Fibroblast of lung (primary cell): ENCODE data around the gene GLTPD2. TPM values are rescaled to one million over a fixed set of nuclear protein-coding genes. Genes with fewer than 3 reads are reported as not detected.

Experiments
- DNase-seq, 2 donors: peaks; one replicate each; pipeline versions ENCODE4 v3.0.0 to v3.0.0-alpha.2; 2010; ENCODE audit warnings: low read depth in 2 of 2
- H2AFZ ChIP-seq: 2 replicates; pipeline ENCODE4 v1.5.1; 2012; ENCODE audit warnings: low read length, control low read depth, inconsistent platforms
- H3K27ac ChIP-seq: 2 replicates; pipeline ENCODE4 v1.5.1; 2011; ENCODE audit warnings: low read length, control low read depth; ENCODE audit not compliant: insufficient read depth
- H3K27me3 ChIP-seq: 2 replicates; pipeline ENCODE4 v1.5.1; 2011; ENCODE audit warnings: mild to moderate bottlenecking, low read length; ENCODE audit not compliant: control insufficient read depth, insufficient read depth
- H3K36me3 ChIP-seq: 2 replicates; pipeline ENCODE4 v1.5.1; 2011; ENCODE audit warnings: low read length; ENCODE audit not compliant: control insufficient read depth, insufficient read depth
- H3K4me1 ChIP-seq: 2 replicates; pipeline ENCODE4 v1.5.1; 2011; ENCODE audit warnings: low read length; ENCODE audit not compliant: control insufficient read depth, insufficient read depth; ENCODE audit errors: extremely low read depth
- H3K4me2 ChIP-seq: 2 replicates; pipeline ENCODE4 v1.5.1; 2011; ENCODE audit warnings: low read length, control low read depth; ENCODE audit not compliant: insufficient read depth; ENCODE audit errors: extremely low read depth
- H3K4me3 ChIP-seq, 4 experiments: fragments of 200-600 bp in 1 of 4; sonication (generic) in 1 of 4; replicated peaks in 1 of 4; 2 replicates each; pipeline ENCODE4 v1.5.1; 2011 to 2016; ENCODE audit warnings: low read length in 4 of 4, low read depth in 3 of 4, mild to moderate bottlenecking in 3 of 4, control low read depth in 2 of 4, inconsistent platforms in 1 of 4, mixed read lengths in 1 of 4; ENCODE audit not compliant: insufficient read depth in 1 of 4; ENCODE audit errors: control extremely low read depth in 1 of 4
- H3K79me2 ChIP-seq: 2 replicates; pipeline ENCODE4 v1.5.1; 2012; ENCODE audit warnings: mild to moderate bottlenecking, low read length, inconsistent platforms; ENCODE audit not compliant: control insufficient read depth, insufficient read depth
- H3K9ac ChIP-seq: 2 replicates; pipeline ENCODE4 v1.5.1; 2011; ENCODE audit warnings: mild to moderate bottlenecking, low read length, control low read depth; ENCODE audit not compliant: insufficient read depth
- H3K9me3 ChIP-seq: 2 replicates; pipeline ENCODE4 v1.5.1; 2012; ENCODE audit warnings: low read depth, low read length; ENCODE audit not compliant: control insufficient read depth, insufficient read depth
- H4K20me1 ChIP-seq: 2 replicates; pipeline ENCODE4 v1.5.1; 2011; ENCODE audit warnings: low read length; ENCODE audit not compliant: control insufficient read depth, insufficient read depth; ENCODE audit errors: extremely low read depth
- EZH2 ChIP-seq: IDR thresholded peaks from 2 replicates; pipeline ENCODE4 v1.5.1; 2012; ENCODE audit warnings: low read length, control low read depth, mild to moderate bottlenecking; ENCODE audit errors: missing control alignments
- polyA plus RNA-seq, 2 donors: library from polyadenylated mRNA; depleted of rRNA in 1 of 2; stranded (reverse) in 1 of 2; unstranded in 1 of 2; fragments of >200 nt; gene quantifications; 2 replicates each; pipeline ENCODE4 v1.2.1, GENCODE V29; 2011 to 2012; ENCODE audit warnings: missing spikeins in 1 of 2
- total RNA-seq: library from RNA; depleted of rRNA; stranded (reverse); fragments of >200 nt; gene quantifications from 2 replicates; pipeline ENCODE4 v1.2.1, GENCODE V29; 2014
- TF ChIP-seq, protein P1 (sequence below), 2 donors: IDR thresholded peaks in 1 of 2; conservative IDR thresholded peaks in 1 of 2; 1 replicate in 1 of 2; 2 replicates in 1 of 2; pipeline ENCODE4 v1.5.1; 2011 to 2012; ENCODE audit warnings: low read length in 2 of 2, control low read depth in 1 of 2, inconsistent platforms in 1 of 2, low read depth in 1 of 2, mild to moderate bottlenecking in 1 of 2

GLTPD2 gene
- total and polyA plus RNA-seq, 2 donors (not counting 1 experiment from before 2014, with no cell fraction given): not detected

GRCh38 chr17:4796552-4796920 is 7.8 kb downstream of the GLTPD2 start:
- Histone ChIP-seq H3K4me2 (peak overlapping the region; percentile 84), H3K27ac (peak overlapping the region; percentile 86), H3K79me2 (peaks cover 11% of the 10 kb centered on the region), H4K20me1 (no peaks in the 10 kb centered on the region), H3K4me3 (peak overlapping the region; percentile 90 to 100 (median 96)), H3K36me3 (peaks cover 11% of the 10 kb centered on the region), H3K9me3 (no peaks in the 10 kb centered on the region), H3K9ac (peak overlapping the region; percentile 81), H3K27me3 (no peaks in the 10 kb centered on the region), H2AFZ (peak overlapping the region; percentile 85), H3K4me1 (no peaks in the 10 kb centered on the region)
- peak; percentile 33 to 47 for DNase-seq
- TF ChIP-seq EZH2: no peak
- TF ChIP-seq, protein P1, sequence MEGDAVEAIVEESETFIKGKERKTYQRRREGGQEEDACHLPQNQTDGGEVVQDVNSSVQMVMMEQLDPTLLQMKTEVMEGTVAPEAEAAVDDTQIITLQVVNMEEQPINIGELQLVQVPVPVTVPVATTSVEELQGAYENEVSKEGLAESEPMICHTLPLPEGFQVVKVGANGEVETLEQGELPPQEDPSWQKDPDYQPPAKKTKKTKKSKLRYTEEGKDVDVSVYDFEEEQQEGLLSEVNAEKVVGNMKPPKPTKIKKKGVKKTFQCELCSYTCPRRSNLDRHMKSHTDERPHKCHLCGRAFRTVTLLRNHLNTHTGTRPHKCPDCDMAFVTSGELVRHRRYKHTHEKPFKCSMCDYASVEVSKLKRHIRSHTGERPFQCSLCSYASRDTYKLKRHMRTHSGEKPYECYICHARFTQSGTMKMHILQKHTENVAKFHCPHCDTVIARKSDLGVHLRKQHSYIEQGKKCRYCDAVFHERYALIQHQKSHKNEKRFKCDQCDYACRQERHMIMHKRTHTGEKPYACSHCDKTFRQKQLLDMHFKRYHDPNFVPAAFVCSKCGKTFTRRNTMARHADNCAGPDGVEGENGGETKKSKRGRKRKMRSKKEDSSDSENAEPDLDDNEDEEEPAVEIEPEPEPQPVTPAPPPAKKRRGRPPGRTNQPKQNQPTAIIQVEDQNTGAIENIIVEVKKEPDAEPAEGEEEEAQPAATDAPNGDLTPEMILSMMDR (conservative IDR thresholded peaks at IDR 0.05 in 1 of 2, IDR thresholded peaks at IDR 0.05 in 1 of 2; ENCODE audit: low read depth in 1 of 2, low read length in 2 of 2): no peak

DNA sequence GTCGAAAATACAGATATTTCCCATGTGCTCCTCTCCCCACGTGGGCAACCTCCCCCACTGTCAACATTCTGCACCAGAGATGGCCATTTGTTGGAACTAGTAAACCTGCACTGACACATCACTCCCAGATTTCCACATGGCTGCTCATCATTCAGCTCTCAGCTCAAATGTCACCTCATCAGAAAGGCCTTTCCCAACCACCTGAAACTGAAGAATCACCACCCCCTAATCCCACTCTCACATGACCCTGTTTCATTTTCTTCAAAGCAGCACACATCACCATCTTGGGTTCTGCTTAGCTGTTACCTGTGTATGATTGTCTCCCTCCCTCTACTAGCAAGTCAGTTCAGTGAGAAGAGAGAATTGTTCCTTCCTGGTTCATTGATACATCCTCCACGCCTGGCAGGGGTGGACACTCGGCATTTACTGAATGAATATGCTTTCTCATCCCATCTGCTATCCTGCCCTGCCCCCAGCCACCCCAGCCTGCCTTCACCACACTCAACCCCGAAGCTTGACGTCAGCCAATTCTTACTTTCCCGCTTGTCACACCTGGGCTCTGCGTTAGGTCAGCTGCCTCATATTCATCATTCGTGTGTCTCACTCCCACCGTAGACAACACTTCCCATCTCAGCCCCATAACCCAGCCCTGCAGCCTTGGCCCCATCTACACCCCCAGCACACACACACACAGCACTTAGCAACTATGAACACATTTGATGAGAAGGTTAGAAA is 11.9 kb downstream of the GLTPD2 start:
- H3K4me3 ChIP-seq: no peak overlapping the region
- no peak overlapping the region for H3K9ac ChIP-seq
- DNase-seq: no peak
- H2AFZ ChIP-seq: no peak overlapping the region
- H4K20me1 ChIP-seq: no peaks in the 10 kb centered on the region
- no peaks in the 10 kb centered on the region for H3K27me3 ChIP-seq
- H3K9me3 ChIP-seq: no peaks in the 10 kb centered on the region
- TF ChIP-seq, protein P1 (conservative IDR thresholded peaks at IDR 0.05 in 1 of 2, IDR thresholded peaks at IDR 0.05 in 1 of 2; ENCODE audit: low read depth in 1 of 2, low read length in 2 of 2): no peak
- TF ChIP-seq EZH2: no peak
- H3K4me2 ChIP-seq: no peak overlapping the region
- peaks cover 11% of the 10 kb centered on the region for H3K36me3 ChIP-seq
- H3K27ac ChIP-seq: no peak overlapping the region
- peaks cover 11% of the 10 kb centered on the region for H3K79me2 ChIP-seq
- H3K4me1 ChIP-seq: no peaks in the 10 kb centered on the region

GRCh38 chr17:4802228-4802627 is 13.5 kb downstream of the GLTPD2 start, which contains the start of gene C17orf114:
Gene C17orf114, minus strand, starts transcription at chr17:4802328.
- TF ChIP-seq EZH2: no peak
- TF ChIP-seq, protein P1 (conservative IDR thresholded peaks at IDR 0.05 in 1 of 2, IDR thresholded peaks at IDR 0.05 in 1 of 2; ENCODE audit: low read depth in 1 of 2, low read length in 2 of 2): no peak
- Histone ChIP-seq H3K79me2 (peaks cover 2% of the 10 kb centered on the region), H4K20me1 (no peaks in the 10 kb centered on the region), H3K4me1 (no peaks in the 10 kb centered on the region), H3K9ac (no peak within 1 kb of the TSS), H3K27me3 (no peaks in the 10 kb centered on the region), H3K4me3 (no peak within 1 kb of the TSS), H3K27ac (no peak within 1 kb of the TSS), H3K9me3 (no peaks in the 10 kb centered on the region), H3K4me2 (no peak within 1 kb of the TSS), H3K36me3 (peaks cover 11% of the 10 kb centered on the region), H2AFZ (no peak within 1 kb of the TSS)
- no peak for DNase-seq
